Stimulated activated naive CD8-positive, alpha-beta T cell treated with anti-CD3 and anti-CD28 coated beads, Interleukin-15, Interleukin-2, amounts not matched to agents 100 ng/mL and 50 ng/mL, for 24 hours (primary cell): Measurements from ENCODE around the gene BOK.
A peak's percentile ranks its signal among the peaks of the same experiment; 100 is the strongest.

Experiments
- H3K27ac Mint-ChIP-seq: one replicate; pipeline ENCODE4 v1.8.0; 2021; ENCODE audit warnings: mild to moderate bottlenecking, mixed read lengths
- H3K27me3 Mint-ChIP-seq: one replicate; pipeline ENCODE4 v1.8.0; 2021; ENCODE audit warnings: mixed read lengths
- H3K36me3 Mint-ChIP-seq: one replicate; pipeline ENCODE4 v1.8.0; 2021; ENCODE audit warnings: low read depth, mixed read lengths
- H3K4me1 Mint-ChIP-seq: one replicate; pipeline ENCODE4 v1.8.0; 2021; ENCODE audit warnings: low read depth, mixed read lengths
- H3K4me3 Mint-ChIP-seq: one replicate; pipeline ENCODE4 v1.8.0; 2021; ENCODE audit warnings: mild to moderate bottlenecking, mixed read lengths
- H3K9me3 Mint-ChIP-seq: one replicate; pipeline ENCODE4 v1.8.0; 2021; ENCODE audit warnings: mixed read lengths

The BOK gene

DNA sequence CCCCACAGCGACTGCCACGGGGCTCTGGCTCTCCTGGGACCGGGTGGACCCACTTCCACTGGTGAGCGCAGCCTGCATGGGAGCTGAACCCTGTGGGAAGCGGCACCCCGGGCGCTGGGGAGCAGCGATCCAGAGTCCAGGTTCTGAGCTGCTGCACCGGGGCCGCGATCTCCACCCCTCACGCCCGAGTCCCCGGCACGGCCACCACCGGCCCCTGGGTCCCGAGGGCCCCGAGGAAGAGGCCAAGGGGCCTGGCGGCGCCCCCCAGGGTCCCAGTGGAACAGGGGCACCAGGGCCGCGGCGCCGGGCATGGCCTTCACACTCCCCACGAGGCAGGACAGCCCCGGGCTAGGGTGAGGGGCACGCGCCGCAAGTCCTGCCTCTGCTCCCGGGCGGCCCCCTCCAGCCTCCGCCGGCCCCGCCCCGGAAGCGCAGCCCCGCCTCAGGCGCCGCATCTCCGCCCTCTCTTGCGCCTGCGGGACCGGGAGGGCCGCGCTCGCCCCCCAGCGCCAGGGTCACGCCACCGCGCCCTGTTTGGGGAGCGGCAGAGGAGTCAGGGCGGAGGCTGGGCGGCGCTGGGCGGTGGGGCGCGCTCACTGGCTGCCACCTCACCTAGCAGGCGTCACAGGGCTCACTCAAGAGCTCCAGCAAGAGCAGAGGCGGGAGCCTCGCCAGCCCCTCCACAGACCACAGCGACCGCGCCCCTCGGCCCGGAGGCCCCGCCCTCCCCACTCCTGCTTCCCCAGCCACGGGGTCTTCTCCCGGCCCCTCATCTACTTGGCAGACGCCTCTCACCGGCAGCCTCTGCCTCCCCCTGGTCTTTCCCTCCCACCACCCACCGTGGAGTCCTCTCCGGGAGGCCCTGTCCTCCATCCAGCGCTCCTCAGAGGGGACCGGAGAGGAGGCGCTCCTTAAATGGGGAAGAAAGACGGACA is 51.6 kb downstream of the BOK start:
- peak overlapping the region; percentile 58 for H3K27ac Mint-ChIP-seq
- peak overlapping the region; percentile 70 for H3K4me3 Mint-ChIP-seq
- peaks cover 21% of the 10 kb centered on the region for H3K4me1 Mint-ChIP-seq
- peaks cover 9% of the 10 kb centered on the region for H3K36me3 Mint-ChIP-seq
- no peaks in the 10 kb centered on the region for H3K27me3 Mint-ChIP-seq
- no peaks in the 10 kb centered on the region for H3K9me3 Mint-ChIP-seq

- Mint-ChIP-seq H3K36me3 (peaks cover 8% of the 10 kb centered on the region), H3K9me3 (no peaks in the 10 kb centered on the region), H3K27me3 (no peaks in the 10 kb centered on the region), H3K4me3 (no peak overlapping the region), H3K4me1 (peaks cover 27% of the 10 kb centered on the region), H3K27ac (no peak overlapping the region)
These were observed 52.5 kb downstream of the BOK start for GRCh38 chr2:241611062-241611461.

GRCh38 chr2:241612156-241613016 is 53.8 kb downstream of the BOK start:
- no peak overlapping the region for H3K4me3 Mint-ChIP-seq
- H3K27me3 Mint-ChIP-seq: no peaks in the 10 kb centered on the region
- no peaks in the 10 kb centered on the region for H3K9me3 Mint-ChIP-seq
- peaks cover 39% of the 10 kb centered on the region for H3K4me1 Mint-ChIP-seq
- peaks cover 11% of the 10 kb centered on the region for H3K36me3 Mint-ChIP-seq
- no peak overlapping the region for H3K27ac Mint-ChIP-seq

DNA sequence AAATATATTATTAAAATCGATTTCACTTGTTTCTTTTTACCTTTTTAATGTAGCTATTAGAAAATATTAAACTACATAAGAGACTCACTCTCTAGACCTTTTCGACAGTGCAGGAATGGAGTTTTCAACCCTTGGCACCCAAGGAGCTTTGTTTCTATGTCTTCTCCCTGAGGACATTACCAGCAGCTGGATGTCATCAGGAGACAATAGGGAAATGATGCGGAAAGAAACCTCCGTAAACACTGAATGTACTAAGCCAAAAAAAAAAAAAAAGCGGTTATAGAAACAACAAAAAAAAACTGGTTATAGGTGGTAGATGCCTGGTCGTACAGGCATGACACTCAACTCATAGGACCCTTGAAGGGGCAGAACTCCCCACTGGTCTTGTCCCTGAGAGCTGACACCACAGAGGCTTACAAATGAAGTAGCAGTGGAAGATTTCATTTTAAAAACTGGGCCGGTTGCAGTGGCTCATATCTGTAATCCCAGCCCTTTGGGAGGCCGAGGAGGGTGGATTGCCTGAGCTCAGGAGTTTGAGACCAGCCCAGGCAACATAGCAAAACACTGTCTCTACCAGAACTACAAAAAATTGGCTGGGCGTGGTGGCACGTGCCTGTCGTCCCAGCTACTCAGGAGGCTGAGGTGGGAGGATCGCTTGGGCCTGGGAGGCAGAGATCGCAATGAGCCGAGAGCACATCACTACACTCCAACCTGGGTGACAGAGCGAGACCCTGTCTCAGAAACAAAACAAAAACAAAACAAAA is 54.7 kb downstream of the BOK start:
- H3K27me3 Mint-ChIP-seq: no peaks in the 10 kb centered on the region
- H3K4me3 Mint-ChIP-seq: no peak overlapping the region
- H3K9me3 Mint-ChIP-seq: no peaks in the 10 kb centered on the region
- peaks cover 47% of the 10 kb centered on the region for H3K4me1 Mint-ChIP-seq
- peaks cover 17% of the 10 kb centered on the region for H3K36me3 Mint-ChIP-seq
- H3K27ac Mint-ChIP-seq: no peak overlapping the region

GRCh38 chr2:241615041-241615440 is 56.5 kb downstream of the BOK start:
- H3K27ac Mint-ChIP-seq: no peak overlapping the region
- H3K9me3 Mint-ChIP-seq: no peaks in the 10 kb centered on the region
- peaks cover 47% of the 10 kb centered on the region for H3K4me1 Mint-ChIP-seq
- H3K27me3 Mint-ChIP-seq: no peaks in the 10 kb centered on the region
- peaks cover 24% of the 10 kb centered on the region for H3K36me3 Mint-ChIP-seq
- no peak overlapping the region for H3K4me3 Mint-ChIP-seq

DNA sequence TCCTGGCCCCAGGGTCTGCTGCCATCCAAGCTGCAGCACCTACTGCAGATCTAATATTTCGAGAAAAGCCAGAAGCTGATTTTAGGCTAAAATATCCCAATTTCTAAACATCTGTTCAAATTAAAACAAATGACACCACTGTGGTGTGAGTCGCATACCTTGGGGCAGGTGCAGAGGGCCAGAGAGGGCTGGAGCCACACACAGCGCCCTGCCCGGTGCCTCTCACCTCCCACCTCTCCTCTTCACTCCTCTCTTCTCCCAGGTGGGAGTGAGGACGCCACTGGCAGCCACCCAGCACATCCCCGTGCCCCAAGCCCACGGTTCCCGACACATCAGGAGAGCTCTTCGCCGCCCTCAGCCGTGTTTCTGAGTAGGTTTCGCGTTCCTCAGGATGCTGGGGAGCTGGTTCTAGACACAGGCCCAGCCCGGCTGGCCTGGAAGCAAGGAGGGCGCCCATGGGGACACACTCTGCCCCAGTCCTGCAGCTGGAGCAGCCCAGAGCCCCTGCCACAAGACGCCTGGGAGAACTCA is 57.0 kb downstream of the BOK start:
- H3K9me3 Mint-ChIP-seq: peaks cover under 1% of the 10 kb centered on the region
- no peak overlapping the region for H3K27ac Mint-ChIP-seq
- peaks cover 27% of the 10 kb centered on the region for H3K36me3 Mint-ChIP-seq
- no peak overlapping the region for H3K4me3 Mint-ChIP-seq
- H3K27me3 Mint-ChIP-seq: no peaks in the 10 kb centered on the region
- peaks cover 48% of the 10 kb centered on the region for H3K4me1 Mint-ChIP-seq

DNA sequence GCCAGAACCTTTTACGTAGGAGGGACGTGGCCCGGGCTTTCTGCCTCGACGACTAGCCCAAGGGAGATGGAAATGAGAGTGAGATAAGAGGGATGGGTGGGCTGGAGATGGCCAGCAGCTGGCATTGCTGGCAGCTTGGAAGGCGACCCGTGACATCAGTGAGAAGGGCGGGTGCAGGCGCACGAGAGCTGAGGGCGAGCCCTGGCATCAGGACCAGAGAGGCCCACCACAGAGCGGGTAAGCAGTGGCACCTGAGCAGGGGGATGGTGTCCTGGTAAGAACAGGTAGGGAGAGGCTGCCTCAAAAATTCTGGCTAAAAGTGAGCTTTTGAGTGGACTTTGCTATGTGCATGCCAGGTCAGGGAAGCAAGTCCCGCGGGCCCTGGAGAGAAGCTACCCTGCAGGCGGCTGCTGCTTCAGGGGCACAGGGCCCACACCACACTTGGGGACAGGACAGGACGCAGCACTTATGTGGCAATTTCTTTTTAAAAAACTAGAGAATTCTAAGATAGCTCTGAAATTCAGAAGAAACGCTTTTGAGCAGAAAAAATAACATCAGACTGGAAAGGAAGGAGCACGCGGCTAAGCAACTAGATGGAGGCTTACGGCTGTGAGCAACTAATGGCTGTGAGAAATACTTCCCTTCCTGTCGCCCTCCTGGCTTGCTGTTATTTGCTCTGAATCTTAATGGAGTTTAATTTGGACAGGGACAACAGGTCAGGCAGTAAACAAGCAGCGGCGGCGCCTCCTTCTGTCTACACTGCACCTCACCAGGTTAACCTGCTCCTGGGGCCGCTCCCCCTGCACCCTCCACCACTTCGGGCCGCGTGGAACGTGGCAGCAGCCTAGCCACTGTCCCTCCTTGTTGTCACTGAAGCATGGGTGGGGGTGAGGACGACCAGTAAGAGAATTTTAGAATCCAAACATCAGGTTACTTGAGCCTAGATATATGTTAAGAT is 57.9 kb downstream of the BOK start:
- Mint-ChIP-seq H3K27ac (no peak overlapping the region), H3K4me3 (no peak overlapping the region), H3K36me3 (peaks cover 34% of the 10 kb centered on the region), H3K9me3 (peaks cover 4% of the 10 kb centered on the region), H3K27me3 (no peaks in the 10 kb centered on the region), H3K4me1 (peaks cover 52% of the 10 kb centered on the region)

DNA sequence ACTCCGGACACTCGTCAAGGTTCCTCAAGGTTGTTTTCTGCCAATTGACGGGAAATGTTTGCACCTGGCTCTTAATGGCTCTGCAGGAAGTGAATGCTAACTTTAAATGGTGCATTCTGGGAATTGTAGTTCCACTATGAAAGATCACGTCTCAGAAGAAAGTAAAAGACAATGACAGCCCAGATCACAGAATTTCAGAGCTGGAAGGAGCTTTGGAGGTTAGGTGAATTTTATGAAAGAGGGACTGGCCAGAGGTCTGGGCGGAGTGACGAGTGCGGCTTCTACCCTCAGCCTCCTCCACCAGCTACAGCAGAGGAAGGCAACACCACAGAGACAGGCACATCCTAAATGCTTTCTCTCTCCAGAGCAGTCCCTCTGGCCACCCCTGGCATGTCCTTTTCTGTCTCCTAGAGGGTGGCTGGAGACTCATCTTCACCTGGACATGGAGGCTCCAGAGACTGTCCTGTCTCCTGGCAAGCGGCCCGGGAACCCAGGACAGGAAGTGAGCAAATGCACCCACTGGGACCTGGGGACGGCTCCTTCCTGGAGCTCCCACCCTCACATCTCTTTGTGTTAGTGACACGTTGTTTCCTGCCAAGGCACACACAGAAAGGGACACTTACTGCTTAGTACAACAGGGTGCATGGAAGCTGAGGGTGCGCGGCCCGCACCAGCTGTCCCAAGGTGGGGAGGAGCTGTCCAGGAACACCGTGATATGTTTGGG is 59.0 kb downstream of the BOK start:
- H3K36me3 Mint-ChIP-seq: peaks cover 44% of the 10 kb centered on the region
- peak overlapping the region; percentile 78 for H3K4me3 Mint-ChIP-seq
- peaks cover 56% of the 10 kb centered on the region for H3K4me1 Mint-ChIP-seq
- H3K9me3 Mint-ChIP-seq: peaks cover 4% of the 10 kb centered on the region
- no peaks in the 10 kb centered on the region for H3K27me3 Mint-ChIP-seq
- peak overlapping the region; percentile 93 for H3K27ac Mint-ChIP-seq

- no peaks in the 10 kb centered on the region for H3K27me3 Mint-ChIP-seq
- H3K36me3 Mint-ChIP-seq: peaks cover 44% of the 10 kb centered on the region
- peak overlapping the region; percentile 93 for H3K27ac Mint-ChIP-seq
- H3K4me3 Mint-ChIP-seq: peak overlapping the region; percentile 78
- H3K4me1 Mint-ChIP-seq: peaks cover 56% of the 10 kb centered on the region
- H3K9me3 Mint-ChIP-seq: peaks cover 4% of the 10 kb centered on the region
These were observed 59.8 kb downstream of the BOK start for GRCh38 chr2:241618296-241618805.

GRCh38 chr2:241618829-241619228 is 60.3 kb downstream of the BOK start:
- Mint-ChIP-seq H3K4me1 (peaks cover 56% of the 10 kb centered on the region), H3K4me3 (peak overlapping the region; percentile 78)

DNA sequence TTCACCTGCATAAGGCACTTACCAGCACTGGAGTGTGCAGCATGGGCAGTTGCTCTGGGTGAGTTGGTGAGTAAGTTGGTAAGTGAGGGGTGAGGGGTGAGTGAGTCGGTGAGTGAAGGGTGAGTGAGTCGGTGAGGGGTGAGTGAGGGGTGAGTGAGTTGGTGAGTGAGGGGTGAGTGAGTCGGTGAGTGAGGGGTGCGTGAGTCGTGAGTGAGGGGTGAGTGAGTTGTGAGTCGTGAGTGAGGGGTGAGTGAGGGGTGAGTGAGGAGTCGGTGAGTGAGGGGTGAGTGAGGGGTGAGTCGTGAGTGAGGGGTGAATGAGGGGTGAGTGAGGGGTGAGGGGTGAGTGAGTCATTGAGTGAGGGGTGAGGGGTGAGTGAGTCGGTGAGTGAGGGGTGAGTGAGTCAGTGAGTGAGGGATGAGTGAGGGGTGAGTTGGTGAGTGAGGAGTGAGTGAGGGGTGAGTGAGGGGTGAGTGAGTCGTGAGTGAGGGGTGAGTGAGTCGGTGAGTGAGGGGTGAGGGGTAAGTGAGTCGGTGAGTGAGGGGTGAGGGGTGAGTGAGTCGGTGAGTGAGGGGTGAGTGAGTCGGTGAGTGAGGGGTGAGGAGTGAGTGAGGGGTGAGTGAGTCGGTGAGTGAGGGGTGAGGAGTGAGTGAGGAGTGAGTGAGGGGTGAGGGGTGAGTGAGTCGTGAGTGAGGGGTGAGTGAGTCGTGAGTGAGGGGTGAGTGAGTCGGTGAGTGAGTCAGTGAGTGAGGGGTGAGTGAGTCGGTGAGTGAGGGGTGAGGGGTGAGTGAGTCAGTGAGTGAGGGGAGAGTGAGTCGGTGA is 61.3 kb downstream of the BOK start:
- H3K27ac Mint-ChIP-seq: peak overlapping the region; percentile 92
- H3K4me3 Mint-ChIP-seq: no peak overlapping the region
- no peaks in the 10 kb centered on the region for H3K27me3 Mint-ChIP-seq
- peaks cover 45% of the 10 kb centered on the region for H3K36me3 Mint-ChIP-seq
- peaks cover 4% of the 10 kb centered on the region for H3K9me3 Mint-ChIP-seq
- peaks cover 56% of the 10 kb centered on the region for H3K4me1 Mint-ChIP-seq

More at GRCh38 chr2:241618829-241619228, 60.3 kb downstream of the BOK start:
- H3K27me3 Mint-ChIP-seq: no peaks in the 10 kb centered on the region
- H3K36me3 Mint-ChIP-seq: peaks cover 44% of the 10 kb centered on the region
- peaks cover 4% of the 10 kb centered on the region for H3K9me3 Mint-ChIP-seq
- H3K27ac Mint-ChIP-seq: peak overlapping the region; percentile 93

DNA sequence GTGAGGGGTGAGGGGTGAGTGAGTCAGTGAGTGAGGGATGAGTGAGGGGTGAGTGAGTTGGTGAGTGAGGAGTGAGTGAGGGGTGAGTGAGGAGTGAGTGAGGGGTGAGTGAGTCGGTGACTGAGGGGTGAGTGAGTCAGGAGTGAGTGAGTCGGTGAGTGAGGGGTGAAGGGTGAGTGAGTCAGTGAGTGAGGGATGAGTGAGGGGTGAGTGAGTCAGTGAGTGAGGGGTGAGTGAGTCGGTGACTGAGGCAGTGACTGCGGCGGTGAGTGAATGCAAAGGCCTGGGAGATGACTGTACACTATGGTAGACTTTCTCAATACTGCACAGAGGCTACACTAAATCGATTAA is 61.8 kb downstream of the BOK start:
- H3K27me3 Mint-ChIP-seq: no peaks in the 10 kb centered on the region
- peaks cover 56% of the 10 kb centered on the region for H3K4me1 Mint-ChIP-seq
- H3K36me3 Mint-ChIP-seq: peaks cover 45% of the 10 kb centered on the region
- H3K4me3 Mint-ChIP-seq: peak overlapping the region; percentile 38
- H3K27ac Mint-ChIP-seq: peak overlapping the region; percentile 92
- peaks cover 4% of the 10 kb centered on the region for H3K9me3 Mint-ChIP-seq
